ENCODE measurements around the gene DCHS2.
"Not testable (repeated sequence)": the region's sequence is repeated elsewhere in the genome, so short reads cannot be mapped to it uniquely, and the experiment has no call there.

DCHS2 gene

DNA sequence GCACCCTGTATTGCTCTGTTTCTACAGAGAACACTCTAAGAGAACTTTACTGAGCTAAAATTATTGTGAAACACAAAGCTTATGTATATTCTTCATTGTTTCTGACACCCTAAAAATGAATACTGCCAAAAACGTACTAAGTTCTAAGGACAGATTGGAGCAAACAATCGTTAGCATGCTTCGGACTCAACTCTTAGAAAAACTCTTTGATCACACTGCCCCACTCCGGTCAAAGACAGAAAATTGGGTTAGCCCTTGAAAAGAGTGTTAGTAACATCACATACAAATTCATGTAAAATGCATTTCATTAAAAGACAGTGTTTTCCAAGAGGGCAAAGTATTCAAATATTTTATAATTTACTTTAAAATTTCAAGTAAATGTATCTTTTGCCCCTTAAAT lies 177.4 kb downstream of the DCHS2 start:
- peak; percentile 15 for DNase-seq

DNA sequence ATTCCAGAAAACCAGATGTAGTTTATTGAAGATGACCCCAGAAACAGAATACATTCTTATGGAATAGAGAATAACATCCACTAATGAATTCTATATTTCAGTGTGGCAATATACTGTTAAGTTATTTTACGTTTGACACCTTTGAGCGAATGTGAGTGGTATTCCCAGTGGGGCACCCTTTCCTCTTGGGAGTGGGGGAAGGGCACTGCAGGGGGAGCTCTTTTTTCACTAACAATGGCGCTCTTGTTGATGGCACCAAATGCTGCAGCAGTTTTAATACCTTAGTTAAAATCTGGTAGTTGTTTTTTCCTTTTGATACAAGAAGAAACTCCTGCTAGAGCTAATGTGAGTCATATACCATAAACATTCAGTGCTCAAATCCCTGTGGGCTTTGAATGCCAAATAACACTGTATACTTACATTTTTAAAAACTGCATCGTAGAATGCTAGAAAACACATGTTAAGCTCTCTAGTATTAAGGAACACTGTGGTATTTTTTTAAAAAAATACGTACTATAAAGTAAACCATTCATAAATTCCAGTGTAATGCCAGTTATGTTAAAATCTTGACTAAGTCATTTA lies 178.5 kb downstream of the DCHS2 start:
- DNase-seq, result no peak

DNA sequence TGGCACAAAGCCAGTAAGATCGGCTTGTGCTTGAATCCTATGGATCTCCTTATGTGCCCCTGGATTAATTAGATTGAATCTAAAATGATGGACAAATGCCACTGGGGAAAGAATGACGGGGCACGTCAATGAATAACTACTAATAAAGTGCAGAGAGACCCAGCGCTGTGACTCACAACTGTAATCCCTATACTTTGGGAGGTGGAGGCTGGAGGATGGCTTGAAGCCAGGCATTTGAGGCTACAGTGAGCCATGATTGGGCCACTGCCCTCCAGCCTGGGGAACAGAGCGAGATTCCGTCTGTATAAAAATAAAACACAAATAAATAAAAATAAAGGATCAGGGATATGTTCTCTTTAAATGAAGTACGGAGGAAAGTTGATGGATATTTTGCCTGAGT lies 179.4 kb downstream of the DCHS2 start:
- no peak for DNase-seq

- DNase-seq, result no peak
Measured at GRCh38 chr4:154310578-154310977, 181.0 kb downstream of the DCHS2 start.

DNA sequence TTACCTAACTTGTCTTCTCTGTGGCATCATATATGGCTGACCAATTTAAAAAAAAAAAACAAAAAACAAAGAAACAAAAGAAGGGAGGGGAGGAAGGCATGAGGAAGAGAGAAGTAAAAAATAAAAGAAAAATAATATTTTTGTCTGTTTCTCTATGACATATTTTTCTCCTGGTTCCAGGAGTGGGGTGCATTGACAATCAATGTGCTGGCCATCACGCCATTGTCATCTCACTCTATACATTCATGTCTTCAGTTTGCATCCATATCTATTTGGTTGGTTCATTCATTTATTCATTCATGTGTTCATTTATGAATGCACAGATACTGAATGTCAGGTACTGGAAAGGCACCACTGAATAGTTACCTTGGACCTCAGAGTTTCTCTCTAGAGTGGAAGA lies 183.4 kb downstream of the DCHS2 start:
- no peak for DNase-seq

DNA sequence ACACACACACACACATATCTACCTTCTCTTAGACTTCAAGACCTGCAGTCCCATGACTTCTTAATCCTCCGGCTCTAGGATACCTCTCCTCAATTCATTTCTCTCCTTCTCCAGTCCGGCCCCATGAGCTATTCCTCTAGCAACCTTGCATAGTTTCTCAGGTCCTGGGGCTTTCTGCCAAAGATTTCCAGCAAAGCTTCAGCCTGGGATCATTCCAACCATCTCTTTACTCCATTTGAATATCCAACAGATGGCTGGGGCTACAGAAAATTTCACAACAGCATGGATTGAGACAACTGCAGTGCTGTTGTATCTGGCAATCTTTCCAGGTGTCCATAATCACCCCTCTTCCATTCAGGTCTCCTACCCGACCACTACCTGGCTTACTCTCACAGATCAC lies 184.1 kb downstream of the DCHS2 start:
- no peak for DNase-seq

DNA sequence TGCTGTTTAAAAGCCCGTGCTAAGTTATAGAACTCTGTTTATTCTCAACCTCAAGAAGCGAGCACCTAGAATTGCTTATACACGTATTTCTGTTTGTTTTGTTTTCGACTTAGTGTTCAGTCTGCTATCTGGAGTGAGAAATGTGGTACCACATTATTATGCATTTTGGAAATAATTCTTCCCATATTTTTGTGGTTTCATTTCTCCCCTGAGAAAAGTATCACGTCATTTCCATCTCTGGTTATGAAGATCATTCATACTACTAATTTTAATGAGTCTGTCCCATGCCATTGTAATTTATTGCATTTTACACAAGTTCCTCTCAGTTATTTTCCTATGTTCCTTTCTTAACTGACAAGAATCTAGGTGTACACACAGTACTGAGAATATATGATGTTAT lies 186.0 kb downstream of the DCHS2 start:
- no peak for DNase-seq

DNA sequence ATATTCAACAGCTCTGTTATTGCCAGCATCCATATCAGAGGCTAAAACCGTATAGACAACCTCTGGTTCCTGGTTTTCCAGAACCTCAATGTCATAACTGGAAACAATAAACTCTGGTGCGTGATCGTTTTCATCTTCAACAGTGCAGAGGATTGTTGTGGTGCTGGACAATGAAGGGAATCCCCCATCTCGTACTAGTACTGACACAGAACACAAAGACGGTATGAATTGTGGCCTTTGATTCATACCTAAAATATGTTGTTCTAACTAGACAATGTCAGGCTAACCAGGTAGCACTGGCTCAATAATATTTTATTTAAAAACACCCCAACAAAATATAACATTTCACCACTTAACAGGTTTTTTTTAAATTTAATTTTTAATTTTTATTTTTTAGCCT lies 186.9 kb downstream of the DCHS2 start:
- no peak for DNase-seq

- DNase-seq, result no peak
Measured at GRCh38 chr4:154294652-154295350, 196.8 kb downstream of the DCHS2 start.

DNA sequence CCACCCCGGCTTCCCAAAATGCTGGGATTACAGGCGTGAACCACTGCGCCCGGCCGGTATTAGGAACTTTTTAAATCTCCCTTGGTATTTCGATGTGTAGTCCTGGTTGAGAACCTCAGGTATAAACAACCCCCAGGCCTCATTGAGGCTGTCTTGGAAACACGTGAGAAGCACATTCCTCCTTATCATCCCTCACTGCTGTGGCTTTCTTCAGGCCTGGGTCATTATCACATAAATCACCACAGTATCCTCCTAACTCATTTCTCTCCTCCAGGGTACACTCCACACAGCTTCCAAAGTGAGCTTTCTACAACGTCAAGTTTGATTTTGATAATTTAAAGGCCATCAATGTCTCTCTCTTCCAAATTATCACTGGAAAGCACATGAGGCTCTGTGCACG lies 198.2 kb downstream of the DCHS2 start:
- DNase-seq, result no peak

GRCh38 chr4:154292589-154292988 lies 199.0 kb downstream of the DCHS2 start:
- no peak for DNase-seq

DNA sequence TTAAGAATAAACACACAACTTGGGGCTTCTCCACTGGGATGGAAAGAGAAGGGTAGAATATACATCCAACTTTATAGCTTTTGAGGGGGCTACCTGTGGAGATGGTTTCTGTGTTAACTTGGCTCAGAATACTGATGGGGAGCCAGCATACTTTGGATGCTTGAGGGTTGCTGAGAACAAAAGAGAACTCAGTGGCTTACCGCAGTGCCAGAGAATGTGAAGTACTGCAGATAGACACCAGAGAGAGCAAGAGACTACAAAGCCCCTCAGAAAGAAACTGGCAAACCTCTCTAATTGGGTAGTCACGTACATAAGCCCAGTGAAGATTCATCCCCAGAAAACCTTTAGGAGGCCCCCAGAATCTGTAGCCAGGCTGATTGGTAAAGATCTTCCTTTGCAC lies 214.4 kb downstream of the DCHS2 start:
- no peak for DNase-seq

DNA sequence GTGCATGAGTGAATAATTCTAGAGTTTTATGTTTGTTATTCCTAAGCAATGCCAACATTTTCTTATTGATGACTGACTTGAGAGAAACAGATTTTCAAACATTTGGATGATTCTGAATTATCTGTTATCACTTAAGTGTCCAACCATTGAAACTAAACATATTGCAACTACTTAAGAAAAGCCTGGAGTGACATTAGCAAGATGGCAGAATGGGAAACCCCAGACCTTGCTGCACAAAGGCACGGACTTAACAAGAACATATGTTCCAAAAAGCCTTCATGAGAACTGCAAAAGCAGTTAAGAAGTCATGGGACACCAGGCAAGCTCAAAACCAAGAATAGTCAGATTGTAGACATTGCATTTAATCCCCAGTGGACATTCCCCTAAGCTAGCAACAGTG lies 215.1 kb downstream of the DCHS2 start:
- no peak for DNase-seq

DNA sequence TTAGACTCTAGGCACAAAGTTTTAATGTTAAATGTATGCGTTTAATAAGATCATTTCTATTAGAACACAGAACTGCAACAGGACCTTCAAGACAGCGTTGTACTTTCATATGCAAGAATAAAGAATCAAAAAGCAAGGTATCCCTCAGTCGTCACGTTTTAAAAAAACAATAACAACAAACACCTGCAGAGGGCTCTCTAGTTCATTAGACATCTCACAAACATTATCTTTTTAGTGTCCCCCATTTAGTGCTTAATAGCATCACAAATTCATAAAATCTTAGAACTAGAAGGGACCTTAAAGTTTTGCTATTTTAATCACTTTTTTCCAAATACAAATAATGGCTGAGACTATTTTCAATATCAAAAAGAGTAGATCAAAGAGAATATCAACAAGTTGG lies 236.6 kb downstream of the DCHS2 start:
- no peak for DNase-seq

GRCh38 chr4:154234576-154234975 lies 257.0 kb downstream of the DCHS2 start:
- no peak for DNase-seq

DNA sequence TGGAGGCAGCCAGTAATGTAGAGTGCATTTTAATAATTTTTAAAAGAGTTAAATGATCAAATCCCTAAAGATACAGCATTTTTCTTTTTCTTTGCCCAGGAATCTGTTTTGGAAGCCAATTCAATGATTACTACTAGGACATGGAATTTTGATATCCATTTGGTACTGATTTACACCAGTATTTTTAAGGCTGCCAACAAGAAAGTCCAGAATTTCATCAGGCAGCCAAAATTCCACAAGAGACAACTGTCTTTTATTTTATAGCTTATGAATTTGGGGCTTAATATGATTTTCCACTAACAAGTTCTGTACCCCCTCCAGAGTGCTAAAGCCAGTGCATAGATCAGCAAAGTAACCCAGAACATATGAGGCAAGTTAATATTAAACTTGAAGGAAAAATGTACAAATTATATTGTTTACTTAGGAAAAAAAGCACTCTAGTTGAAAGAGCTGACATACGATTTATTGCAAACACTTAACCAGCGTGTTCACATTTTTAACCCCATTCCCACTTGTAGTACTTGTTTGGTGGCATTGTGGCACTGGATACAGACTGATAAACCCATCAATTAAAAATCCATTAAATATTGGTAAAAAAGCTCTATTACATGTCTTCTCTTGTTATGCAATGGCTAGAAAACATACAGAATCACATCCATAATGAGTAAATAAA lies 259.7 kb downstream of the DCHS2 start:
- no peak for DNase-seq

DNA sequence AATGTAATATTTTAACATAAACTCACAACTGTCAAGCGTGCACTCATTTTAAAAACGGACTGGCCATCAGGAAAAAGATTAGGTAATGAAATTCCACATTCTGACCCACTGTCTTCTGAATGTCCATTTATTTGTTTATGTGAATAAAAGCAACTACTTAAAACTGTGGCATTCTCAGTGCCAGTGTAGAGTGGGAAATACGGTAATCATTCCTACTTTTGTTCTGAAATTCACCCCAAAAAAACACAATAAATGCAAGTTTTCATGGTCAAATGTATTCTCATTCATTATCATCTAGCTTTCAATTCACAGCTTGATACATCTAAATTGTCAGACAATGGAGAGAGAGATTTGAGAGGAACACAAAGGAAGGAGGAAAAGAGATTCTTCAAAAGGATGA lies 260.9 kb downstream of the DCHS2 start:
- no peak for DNase-seq

- DNase-seq, result no peak
Measured at GRCh38 chr4:154230091-154230490, 261.5 kb downstream of the DCHS2 start.

DNA sequence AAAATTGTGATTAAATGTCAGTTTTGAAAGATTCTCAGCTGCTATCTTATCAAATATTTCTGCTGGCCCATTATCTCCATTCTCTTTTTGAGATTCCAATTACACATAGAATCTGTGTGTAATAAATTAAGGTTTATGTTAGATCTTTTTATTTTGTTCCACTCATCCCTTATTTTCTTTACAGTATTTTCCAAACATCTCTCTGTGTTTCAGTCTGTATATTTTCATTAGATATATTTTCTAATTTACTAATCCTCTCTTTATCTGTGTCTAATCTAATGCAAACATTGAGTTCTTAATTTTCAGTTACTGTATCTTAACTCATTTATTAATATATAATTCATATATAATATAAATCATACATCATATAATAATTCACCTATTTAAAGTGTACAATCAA lies 268.7 kb downstream of the DCHS2 start:
- DNase-seq, result no peak

- no peak for DNase-seq
Measured at GRCh38 chr4:154218051-154218450, 273.5 kb downstream of the DCHS2 start.

GRCh38 chr4:154217384-154217783 lies 274.2 kb downstream of the DCHS2 start:
- not testable (repeated sequence) for DNase-seq

GRCh38 chr4:154211506-154211905 lies 280.1 kb downstream of the DCHS2 start:
- no peak for DNase-seq

GRCh38 chr4:154208424-154208823 lies 283.2 kb downstream of the DCHS2 start:
- DNase-seq, result no peak

DNA sequence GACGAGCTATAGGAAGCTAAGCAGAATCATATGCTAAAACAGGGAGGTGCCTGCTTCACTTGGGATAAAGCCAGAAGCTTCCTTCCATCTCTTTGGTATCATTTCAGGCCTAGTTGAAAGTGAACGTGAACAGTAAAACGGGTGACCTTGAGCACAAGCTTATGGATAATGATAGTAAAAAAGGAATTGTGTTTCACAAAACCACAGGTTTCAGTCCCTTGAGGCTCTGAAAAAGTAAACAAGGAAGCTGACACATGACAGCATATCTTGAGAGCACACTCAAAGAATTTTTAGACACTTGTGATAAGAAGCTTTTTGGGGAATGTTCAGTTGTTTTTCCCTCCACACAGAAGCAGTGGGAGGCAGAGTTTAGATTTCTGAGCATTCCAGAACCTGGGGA lies 286.1 kb downstream of the DCHS2 start:
- no peak for DNase-seq

DNA sequence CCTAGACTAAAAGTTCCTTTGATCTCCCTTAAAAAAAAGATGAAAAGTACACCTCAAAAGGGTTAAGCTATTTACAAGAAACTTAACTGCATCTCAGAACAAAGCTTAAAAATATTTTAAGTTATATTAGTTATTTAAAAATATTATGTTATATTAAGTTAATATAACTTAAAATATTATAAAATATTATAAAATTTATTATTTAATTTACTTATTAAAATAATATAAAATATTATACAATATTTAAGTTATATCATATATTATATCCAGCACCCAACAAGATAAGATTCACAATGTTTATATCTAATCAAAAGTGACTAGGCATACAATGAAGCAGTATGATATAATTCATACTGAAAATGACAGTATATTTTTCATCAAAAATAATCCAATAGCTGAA lies 296.9 kb downstream of the DCHS2 start:
- no peak for DNase-seq
